ENCODE results near the gene TARS3.

GRCh38 chr15:101652786-101653430, 71.4 kb downstream of the TARS3 start:
- TF ChIP-seq CTCF (IDR thresholded peaks at IDR 0.05) (no peak), POLR2A (IDR thresholded peaks at IDR 0.05) (no peak), POLR2AphosphoS5 (IDR thresholded peaks at IDR 0.05) (no peak)

Measured in stomach (tissue), 4 donors.